ACHN (cell line): ENCODE results near the gene LHPP.

Source experiments
- DNase-seq: peaks from one replicate; pipeline ENCODE4 v3.0.0-alpha.2; 2015
- in situ Hi-C: cut with HindIII; loops from 2 replicates; pipeline ENCODE4 v1.10.0; 2017; ENCODE audit warnings: low sequenced_read_pairs, low pct_ligation_motif_present, low pct_unique_long_range_greater_than_20kb

Gene LHPP

DNA sequence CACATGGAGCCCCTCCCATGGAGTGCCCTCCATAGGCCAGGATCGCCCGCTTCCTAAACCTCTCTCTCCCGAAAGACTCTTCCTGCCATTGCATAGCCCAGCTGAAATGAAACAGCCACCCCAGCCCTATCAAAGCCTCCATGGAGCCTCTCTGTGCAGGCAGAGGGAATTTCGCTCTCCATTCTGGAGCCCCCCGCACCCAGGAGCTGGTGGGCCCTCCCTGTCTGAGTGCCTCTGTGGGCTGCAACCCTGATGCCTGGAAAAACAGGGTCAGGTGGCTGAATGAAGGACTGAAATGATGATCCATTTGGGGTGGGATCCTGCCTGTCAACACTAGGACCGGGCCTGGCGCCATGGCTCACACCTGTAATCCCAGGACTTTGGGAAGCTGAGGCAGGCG is 176.1 kb downstream of the LHPP start:
- in situ Hi-C loops = no loop called here
- no peak for DNase-seq

DNA sequence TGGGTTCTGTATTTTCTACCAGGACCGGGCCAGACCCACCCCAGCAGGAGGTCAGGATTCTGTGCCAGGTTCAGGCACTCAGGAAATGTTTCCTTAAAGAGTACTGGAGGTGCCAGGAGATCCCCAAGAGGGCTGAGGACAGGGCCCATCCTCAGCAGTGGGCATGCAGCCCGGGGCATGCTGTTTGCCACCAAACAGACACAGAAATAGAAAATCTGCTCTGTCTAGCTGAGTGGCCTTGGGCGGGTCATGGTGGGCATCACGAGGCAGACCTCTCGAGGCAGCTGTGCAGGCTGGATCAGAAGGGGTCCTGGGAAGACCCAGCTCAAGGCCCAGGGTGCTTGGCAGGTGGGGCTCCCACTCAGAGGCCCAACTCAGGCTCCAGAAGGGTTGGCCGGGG is 177.6 kb downstream of the LHPP start:
- in situ Hi-C loops = no loop called here
- no peak for DNase-seq

DNA sequence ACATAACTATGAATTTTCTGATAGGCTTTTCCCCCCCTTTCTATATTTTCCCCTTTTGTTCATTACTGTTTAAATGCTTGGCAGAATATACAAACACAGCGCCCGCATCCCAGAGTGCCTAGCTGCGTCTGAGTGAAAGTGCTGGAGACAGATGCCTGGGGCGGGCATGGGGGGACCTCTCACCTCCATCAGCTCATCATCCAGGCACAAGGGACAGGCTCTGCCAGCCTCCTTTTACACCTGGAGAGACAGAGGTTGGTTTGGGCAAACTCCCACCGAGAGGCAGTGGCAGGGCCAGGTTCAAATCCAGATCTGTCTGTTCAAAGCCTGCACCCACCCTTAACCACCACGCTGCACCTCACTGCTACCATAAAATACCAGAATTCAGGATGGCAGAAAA is 178.0 kb downstream of the LHPP start:
- DNase-seq = no peak
- in situ Hi-C loops = no loop called here

DNA sequence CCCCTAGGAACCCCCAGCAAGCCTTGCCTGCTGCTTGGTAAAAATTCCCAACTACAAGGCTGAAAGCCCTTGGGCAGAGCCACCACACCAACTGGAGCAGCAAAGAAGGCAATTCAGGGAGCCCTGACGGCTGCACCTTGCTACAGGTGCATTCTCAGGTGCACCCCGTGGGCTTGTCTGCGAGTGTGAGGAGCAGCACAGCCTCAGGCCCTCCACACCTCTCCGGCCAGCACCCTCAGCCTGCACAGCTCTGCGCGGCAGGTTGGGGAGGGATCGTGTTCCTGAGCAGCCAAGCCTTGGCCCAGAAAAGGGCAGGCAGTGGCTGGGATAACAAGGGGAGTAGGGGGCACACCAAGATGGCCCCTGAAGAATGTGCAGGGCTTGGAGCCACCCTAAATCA is 178.4 kb downstream of the LHPP start:
- in situ Hi-C loops = no loop called here

GRCh38 chr10:124640538-124641231 is 179.1 kb downstream of the LHPP start:
- DNase-seq = no peak
- in situ Hi-C loops = no loop called here

More for the DNA sequence above, 178.4 kb downstream of the LHPP start:
- DNase-seq = no peak

- in situ Hi-C loops = no loop called here
- DNase-seq = no peak
These were observed 179.9 kb downstream of the LHPP start for GRCh38 chr10:124641282-124642087.

DNA sequence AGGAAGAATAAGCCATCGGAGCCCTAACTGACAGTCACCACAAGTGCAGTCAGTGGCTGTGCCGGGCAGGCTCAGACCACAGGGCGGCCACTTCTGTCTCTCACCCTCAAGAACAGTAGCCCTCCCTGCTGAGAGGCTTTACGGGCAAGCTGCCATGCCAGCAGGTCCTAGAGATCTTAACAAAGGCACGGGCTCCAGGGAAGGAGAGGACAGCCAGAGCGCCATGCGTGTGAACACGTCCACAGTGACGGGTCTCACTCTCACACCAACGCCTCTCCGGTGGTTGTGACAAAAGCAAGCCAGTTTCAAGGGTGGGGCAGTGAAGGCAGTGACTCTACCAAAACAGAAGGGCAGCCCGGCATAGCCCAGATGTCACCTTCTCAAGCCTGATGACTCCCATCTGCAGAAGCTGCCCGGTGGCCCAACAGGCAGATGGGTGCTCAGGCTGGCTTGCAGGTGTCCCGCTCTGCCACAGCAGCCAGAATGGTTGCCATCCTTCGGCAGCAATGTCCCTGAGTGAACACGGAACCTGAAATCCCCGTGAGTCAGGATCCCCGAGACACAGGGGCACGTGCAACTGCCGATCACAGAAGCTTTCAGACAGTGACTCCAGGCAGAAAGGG is 180.6 kb downstream of the LHPP start:
- in situ Hi-C loops = no loop called here
- no peak for DNase-seq

DNA sequence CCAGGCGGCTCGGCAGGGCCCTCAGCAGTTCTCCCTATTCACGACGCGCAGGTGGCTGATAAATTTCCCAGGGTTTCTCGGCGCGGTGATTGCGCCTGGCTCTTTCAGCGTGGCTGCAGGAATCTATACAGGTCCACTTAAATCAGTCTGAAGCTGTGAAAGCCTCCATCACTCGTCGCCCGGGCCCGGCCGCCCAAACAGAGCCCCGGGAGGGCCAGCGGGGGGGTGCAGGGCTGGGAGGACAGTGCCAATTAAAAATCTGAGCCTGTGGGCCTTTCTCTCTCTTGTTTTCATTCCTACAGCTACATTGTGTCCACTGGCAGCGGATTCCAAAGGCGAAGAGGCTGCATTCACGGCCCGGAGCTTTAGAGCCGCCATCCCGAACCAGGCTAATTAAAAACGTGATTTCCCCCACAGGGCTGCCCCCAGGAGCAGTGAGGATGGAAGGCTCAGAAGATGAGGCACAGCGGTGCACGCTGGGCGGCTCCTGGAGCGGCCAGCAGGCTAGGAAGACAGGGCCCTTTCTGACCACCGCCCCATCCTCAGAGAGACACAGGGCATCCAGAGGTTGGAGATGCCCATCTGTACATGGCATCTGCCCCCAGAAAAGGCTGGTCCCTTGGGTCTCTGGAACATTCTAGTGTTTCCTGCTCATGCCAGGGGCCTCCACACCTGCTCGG is 181.8 kb downstream of the LHPP start:
- in situ Hi-C loops = no loop called here
- DNase-seq = no peak

DNA sequence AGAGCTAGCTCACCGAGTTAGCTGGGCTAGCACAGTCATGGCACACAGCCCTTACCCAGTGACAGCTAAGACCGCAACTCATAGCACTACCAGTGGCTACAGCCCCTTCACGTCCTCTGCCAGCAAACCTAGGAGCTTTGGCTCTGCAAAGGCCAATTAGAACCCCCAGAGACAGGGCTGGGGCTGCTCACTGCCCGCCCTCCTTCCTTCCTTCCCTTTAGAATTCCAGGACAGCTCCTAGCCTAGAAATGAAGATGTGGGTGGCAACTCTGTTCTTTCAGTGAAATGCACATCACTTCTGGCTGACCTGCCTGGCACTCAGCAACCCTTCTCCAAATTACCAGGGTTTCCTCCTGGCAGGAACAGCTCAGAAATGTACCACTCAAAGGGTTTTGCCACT is 182.6 kb downstream of the LHPP start:
- no peak for DNase-seq
- in situ Hi-C loops = no loop called here

- in situ Hi-C loops = no loop called here
- DNase-seq = no peak
These were observed 183.3 kb downstream of the LHPP start for GRCh38 chr10:124644771-124645415.

GRCh38 chr10:124645467-124646095 is 184.0 kb downstream of the LHPP start:
- in situ Hi-C loops = no loop called here

DNA sequence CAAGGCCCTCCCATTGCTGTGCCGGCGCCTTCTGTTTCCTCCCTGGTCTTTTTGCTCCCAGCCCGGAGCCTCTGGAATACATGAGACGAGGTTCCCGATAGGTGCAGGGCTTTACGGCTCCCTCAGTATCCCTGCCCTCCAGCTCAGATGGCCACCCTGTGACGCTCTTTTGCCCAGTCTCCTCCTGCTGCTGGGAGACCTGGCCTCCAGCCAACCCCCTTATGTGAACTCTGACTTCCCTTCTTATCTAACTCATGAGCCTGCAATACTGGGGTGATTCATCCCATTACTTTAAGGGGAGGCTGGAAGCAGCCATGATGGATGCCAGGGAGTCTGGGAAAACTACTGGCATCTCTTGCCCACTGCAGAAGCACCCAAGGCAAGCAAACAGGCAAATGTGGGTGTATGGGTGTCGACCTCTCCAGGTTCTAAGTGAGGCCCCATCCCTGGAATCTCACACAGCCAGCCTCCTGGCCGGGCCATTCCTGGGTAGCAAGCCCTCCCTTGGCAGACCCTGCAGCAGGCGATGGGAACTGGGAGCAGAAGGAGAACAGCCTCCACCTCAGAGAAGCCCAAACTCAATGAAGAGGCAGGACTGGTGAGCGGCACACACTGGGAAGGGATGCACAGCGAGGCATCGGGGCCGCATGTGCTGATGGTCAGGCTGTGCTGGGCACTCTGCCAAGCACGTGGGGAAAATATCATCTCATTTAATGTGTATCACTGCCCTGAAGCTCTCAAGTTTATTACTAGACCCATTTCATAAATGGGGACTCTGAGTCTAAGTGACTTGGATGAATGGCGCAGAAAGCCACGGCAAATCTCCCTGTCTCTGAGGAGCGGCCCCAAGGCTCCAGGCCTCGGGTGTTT is 185.1 kb downstream of the LHPP start:
- in situ Hi-C loops = no loop called here
- DNase-seq = peak; percentile 20

More at GRCh38 chr10:124645467-124646095, 184.0 kb downstream of the LHPP start:
- DNase-seq = no peak

DNA sequence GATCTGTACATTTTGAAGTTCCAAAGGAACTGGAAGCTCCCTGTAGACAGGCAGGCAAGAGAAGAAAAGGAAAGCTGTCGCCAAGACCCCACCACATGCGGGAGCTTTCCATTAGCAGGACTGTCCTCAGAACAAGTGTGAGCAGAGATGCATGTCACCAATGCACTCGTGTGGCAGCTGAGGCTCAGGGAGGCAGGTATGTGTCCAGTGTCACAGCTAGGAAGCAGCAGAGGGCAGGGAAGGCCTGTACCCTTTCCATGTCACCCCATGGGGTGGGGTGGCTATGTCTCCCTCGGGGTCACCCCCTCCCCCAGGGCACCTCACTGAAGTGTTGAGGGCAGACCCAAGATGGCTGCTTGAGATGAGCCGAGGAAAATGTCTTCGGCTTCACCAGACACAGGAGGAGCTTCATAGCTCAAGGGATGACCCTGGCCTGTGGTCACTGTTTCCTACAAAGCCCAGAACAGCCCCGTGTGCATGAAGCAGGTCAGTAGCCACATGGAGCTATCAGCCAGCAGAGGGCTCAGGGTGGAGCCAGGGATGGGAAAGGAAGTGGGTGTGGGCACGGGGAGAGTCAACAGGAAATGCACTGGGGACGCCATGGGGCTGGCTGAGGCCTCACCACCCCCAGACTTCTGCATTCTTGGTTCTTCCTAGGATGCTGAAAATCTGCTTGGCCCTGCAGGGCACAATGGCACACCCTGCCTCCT is 186.0 kb downstream of the LHPP start:
- in situ Hi-C loops = no loop called here
- peak; percentile 10 for DNase-seq

DNA sequence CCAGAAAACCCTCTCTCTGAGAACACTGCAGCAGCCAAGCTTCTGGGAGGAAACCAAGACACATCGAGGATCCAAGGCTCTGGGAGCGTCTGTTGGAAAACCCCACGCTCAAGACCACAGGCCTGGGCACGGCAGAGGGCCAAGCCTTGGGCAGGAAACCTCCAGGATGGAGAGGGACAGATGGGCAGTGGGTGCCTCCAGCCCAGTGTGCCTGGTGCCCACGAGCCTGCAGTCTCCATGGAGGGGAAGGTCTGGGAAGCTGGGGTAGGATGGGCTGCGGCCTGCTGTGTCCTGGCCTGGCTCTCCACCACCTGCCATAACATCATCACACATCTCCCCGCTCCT is 186.5 kb downstream of the LHPP start:
- no peak for DNase-seq
- in situ Hi-C loops = no loop called here

DNA sequence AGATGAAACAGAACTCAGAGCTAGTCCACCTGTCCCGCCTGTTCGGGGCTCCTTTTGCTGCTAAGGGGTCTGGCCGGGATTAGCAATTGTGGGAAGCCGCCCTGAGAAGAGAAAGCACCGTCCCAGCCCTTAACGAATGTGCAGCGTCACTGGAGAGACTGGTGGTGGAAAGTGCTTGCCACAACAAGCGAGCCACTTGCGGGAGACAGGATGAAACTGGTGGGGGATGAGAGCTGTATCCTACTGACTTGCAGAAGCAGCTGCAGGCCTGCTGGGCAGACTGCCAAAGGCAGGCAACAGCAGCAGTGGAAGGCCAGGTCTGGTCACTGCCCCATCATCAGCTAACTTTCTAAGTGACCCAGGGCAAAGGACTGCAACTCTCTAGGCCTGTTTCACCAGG is 187.1 kb downstream of the LHPP start:
- DNase-seq = no peak
- in situ Hi-C loops = no loop called here

GRCh38 chr10:124649214-124649613 is 187.6 kb downstream of the LHPP start:
- in situ Hi-C loops = no loop called here
- no peak for DNase-seq

DNA sequence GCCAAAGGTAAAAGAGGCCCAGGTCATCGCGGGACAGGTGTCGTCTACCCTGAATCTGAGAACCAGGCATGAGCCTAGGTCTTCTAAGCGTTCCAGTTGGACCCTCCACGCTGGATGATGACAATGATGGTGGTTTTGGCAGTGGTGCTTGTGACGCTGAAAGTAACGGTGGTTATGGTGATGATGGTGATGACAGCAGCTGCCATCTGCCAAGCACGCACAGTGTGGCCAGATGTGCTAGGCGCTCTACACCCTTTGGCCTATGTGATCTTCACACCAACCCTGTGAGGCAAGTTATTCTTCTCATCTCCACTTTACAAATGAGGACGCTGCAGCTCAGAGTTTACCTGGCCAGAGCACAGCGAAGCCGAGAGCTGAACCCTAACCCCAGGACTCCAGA is 188.6 kb downstream of the LHPP start:
- in situ Hi-C loops = no loop called here
- DNase-seq = no peak
